KMS-11 (cell line): ENCODE measurements around the gene ZC3H8.

ENCODE experiments used
- H2AFZ ChIP-seq: fragments of 200-600 bp; sonication (generic); 2 replicates; pipeline ENCODE4 v1.6.1; 2016; ENCODE audit warnings: antibody characterized with exemption, mixed run types, low read depth
- H3K27ac ChIP-seq: fragments of 200-600 bp; sonication (generic); 2 replicates; pipeline ENCODE4 v1.6.1; 2016; ENCODE audit warnings: mild to moderate bottlenecking, mixed run types
- H3K27me3 ChIP-seq: fragments of 200-600 bp; sonication (generic); 2 replicates; pipeline ENCODE4 v1.6.1; 2017; ENCODE audit warnings: mild to moderate bottlenecking, low read depth, mixed run types, moderate library complexity; ENCODE audit not compliant: insufficient read depth
- H3K36me3 ChIP-seq: fragments of 200-600 bp; sonication (generic); 2 replicates; pipeline ENCODE4 v1.6.1; 2017; ENCODE audit warnings: mild to moderate bottlenecking, mixed run types; ENCODE audit not compliant: insufficient read depth
- H3K4me1 ChIP-seq: fragments of 200-600 bp; sonication (generic); 2 replicates; pipeline ENCODE4 v1.6.1; 2016; ENCODE audit warnings: mild to moderate bottlenecking, low read depth, mixed run types; ENCODE audit not compliant: poor library complexity, severe bottlenecking
- H3K4me2 ChIP-seq: fragments of 200-600 bp; sonication (generic); 2 replicates; pipeline ENCODE4 v1.7.0; 2016; ENCODE audit warnings: mild to moderate bottlenecking, mixed run types
- H3K4me3 ChIP-seq: fragments of 200-600 bp; sonication (generic); IDR thresholded peaks from 2 replicates; pipeline ENCODE4 v1.6.1; 2017; ENCODE audit warnings: low read depth, low read length, mixed read lengths; ENCODE audit not compliant: insufficient read depth
- H3K79me2 ChIP-seq: fragments of 200-600 bp; sonication (generic); 2 replicates; pipeline ENCODE4 v1.6.1; 2016; ENCODE audit warnings: low read depth, mixed run types; ENCODE audit not compliant: insufficient read depth
- H3K9ac ChIP-seq: fragments of 200-600 bp; sonication (generic); 2 replicates; pipeline ENCODE4 v1.6.1; 2016; ENCODE audit warnings: mild to moderate bottlenecking, mixed run types
- H4K20me1 ChIP-seq: fragments of 200-600 bp; sonication (generic); 2 replicates; pipeline ENCODE4 v1.6.1; 2016; ENCODE audit warnings: mild to moderate bottlenecking, mixed run types; ENCODE audit not compliant: insufficient read depth
- TF ChIP-seq, protein P1 (sequence below): fragments of 200-600 bp; sonication (generic); conservative IDR thresholded peaks from 2 replicates; pipeline ENCODE4 v1.6.1; 2017; ENCODE audit warnings: low read depth, mild to moderate bottlenecking, antibody characterized with exemption, low read length, moderate library complexity, mixed read lengths

The ZC3H8 gene

GRCh38 chr2:112183327-112184025, 71.4 kb downstream of the ZC3H8 start:
- no peaks in the 10 kb centered on the region for H4K20me1 ChIP-seq
- TF ChIP-seq, protein P1, sequence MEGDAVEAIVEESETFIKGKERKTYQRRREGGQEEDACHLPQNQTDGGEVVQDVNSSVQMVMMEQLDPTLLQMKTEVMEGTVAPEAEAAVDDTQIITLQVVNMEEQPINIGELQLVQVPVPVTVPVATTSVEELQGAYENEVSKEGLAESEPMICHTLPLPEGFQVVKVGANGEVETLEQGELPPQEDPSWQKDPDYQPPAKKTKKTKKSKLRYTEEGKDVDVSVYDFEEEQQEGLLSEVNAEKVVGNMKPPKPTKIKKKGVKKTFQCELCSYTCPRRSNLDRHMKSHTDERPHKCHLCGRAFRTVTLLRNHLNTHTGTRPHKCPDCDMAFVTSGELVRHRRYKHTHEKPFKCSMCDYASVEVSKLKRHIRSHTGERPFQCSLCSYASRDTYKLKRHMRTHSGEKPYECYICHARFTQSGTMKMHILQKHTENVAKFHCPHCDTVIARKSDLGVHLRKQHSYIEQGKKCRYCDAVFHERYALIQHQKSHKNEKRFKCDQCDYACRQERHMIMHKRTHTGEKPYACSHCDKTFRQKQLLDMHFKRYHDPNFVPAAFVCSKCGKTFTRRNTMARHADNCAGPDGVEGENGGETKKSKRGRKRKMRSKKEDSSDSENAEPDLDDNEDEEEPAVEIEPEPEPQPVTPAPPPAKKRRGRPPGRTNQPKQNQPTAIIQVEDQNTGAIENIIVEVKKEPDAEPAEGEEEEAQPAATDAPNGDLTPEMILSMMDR = no peak
- H3K27me3 ChIP-seq = no peaks in the 10 kb centered on the region
- peak overlapping the region; percentile 41; the same call in 1 of the 2 replicates for H3K9ac ChIP-seq
- peak overlapping the region; percentile 22 for H3K4me3 ChIP-seq
- H3K27ac ChIP-seq = peak overlapping the region; percentile 78
- peak overlapping the region; percentile 59 for H2AFZ ChIP-seq
- H3K36me3 ChIP-seq = no peaks in the 10 kb centered on the region
- H3K4me1 ChIP-seq = peaks cover 32% of the 10 kb centered on the region
- H3K4me2 ChIP-seq = peak overlapping the region; percentile 50
- no peaks in the 10 kb centered on the region for H3K79me2 ChIP-seq

DNA sequence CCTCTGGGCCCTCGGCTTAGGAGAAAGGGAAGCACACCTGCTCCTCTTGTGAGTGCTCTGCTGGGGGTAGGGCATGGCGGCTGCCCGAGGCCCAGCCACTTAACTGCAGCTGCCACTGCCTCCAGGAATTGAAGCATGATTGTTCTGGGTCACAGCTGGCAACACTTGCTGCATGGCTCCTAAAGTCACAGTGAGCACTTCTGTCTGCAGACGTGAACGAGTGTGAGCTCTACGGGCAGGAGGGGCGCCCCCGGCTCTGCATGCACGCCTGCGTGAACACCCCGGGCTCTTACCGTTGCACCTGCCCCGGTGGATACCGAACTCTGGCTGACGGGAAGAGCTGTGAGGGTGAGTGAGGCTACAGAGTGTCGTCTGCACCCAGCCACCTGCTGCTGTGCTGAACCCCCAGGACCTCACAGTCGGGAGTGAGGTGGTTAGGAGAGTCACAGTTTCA, 72.2 kb downstream of the ZC3H8 start:
- no peaks in the 10 kb centered on the region for H3K79me2 ChIP-seq
- peak overlapping the region; percentile 50 for H3K4me2 ChIP-seq
- H3K4me1 ChIP-seq = peaks cover 32% of the 10 kb centered on the region
- peak overlapping the region; percentile 41; the same call in 1 of the 2 replicates for H3K9ac ChIP-seq
- H3K27me3 ChIP-seq = no peaks in the 10 kb centered on the region
- peak overlapping the region; percentile 59; the same call in 1 of the 2 replicates for H2AFZ ChIP-seq
- no peaks in the 10 kb centered on the region for H3K36me3 ChIP-seq
- TF ChIP-seq, protein P1 = no peak
- no peaks in the 10 kb centered on the region for H4K20me1 ChIP-seq
- peak overlapping the region; percentile 61 for H3K4me3 ChIP-seq
- peak overlapping the region; percentile 78 for H3K27ac ChIP-seq

DNA sequence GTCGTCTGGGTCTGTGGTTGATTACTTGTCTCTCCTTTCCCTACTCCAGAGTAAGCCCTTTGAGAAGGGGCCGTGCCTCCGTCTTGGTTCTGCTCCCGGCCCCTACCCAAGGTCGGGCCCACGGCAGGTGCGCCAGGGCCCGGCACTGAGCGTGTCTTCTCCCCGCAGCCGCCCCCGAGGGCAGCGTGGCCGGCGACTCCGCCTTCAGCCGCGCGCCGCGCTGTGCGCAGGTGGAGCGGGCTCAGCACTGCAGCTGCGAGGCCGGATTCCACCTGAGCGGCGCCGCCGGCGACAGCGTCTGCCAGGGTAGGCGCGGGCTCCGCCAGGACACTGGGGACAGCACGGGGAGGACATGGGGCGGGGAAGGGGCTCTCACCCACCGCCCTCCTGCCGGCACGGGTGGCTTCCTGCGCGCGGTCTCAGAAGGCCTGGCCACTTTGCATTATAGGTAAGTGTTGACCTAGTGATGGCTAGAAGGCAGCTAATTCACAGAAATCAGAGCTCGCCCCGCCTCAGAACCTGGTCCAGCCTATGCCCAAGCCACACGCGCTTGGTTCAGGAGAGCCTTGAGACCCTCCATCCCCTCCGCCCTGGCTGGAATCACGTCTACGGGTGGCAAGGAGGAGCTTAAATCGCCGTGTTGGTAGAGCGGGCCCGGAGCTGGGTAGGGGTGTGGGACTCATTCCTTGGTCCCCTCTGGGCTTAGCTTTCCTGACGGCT, 73.1 kb downstream of the ZC3H8 start:
- Histone ChIP-seq H3K4me1 (peaks cover 33% of the 10 kb centered on the region), H3K4me2 (peak overlapping the region; percentile 50; the same call in 1 of the 2 replicates), H3K9ac (0 out of 2 replicates have a peak overlapping the region, but pooled peaks have one; percentile 41), H3K27me3 (no peaks in the 10 kb centered on the region), H2AFZ (peak overlapping the region; percentile 59; the same call in 1 of the 2 replicates), H3K27ac (peak overlapping the region; percentile 78), H4K20me1 (no peaks in the 10 kb centered on the region), H3K36me3 (no peaks in the 10 kb centered on the region), H3K79me2 (no peaks in the 10 kb centered on the region), H3K4me3 (peak overlapping the region; percentile 61)
- TF ChIP-seq, protein P1 = no peak

DNA sequence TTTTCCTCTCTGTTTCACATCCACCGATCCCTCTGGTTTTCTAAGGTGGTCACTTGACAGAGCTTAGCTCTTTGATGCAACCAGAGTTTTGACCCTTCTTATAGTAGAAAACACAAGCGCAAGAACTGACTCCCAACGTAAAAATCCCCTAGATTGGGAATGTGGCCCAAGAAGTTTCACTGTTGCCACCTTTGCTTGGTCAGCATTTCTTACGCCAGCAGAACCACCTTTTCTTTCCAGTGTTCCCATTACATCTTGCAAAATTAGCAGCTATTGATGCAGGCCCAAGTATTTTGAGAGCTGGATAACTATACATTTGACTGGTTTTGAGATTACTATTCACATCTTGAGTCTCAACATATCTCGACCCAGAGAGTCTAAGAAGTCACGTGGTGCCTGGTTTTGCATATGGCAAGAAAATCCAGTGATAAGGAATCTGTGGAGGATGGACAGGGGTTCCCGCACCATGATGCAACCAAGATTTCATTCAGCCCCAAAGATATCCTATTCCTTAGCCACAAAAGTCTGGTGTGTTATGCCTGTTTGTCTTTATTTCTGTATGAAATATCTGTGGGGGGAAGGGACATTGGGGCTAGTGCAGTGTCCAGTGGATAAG, 78.8 kb downstream of the ZC3H8 start:
- Histone ChIP-seq H3K4me1 (peaks cover 48% of the 10 kb centered on the region), H3K4me2 (no peak overlapping the region; the same call in 1 of the 2 replicates), H3K9ac (no peak overlapping the region), H3K27me3 (no peaks in the 10 kb centered on the region), H3K4me3 (no peak overlapping the region), H2AFZ (no peak overlapping the region), H3K79me2 (no peaks in the 10 kb centered on the region), H4K20me1 (no peaks in the 10 kb centered on the region), H3K27ac (no peak overlapping the region; the same call in 1 of the 2 replicates), H3K36me3 (no peaks in the 10 kb centered on the region)
- TF ChIP-seq, protein P1 = no peak
